GM12878 (cell line): ENCODE data around the gene MPHOSPH8. TPM values are rescaled to one million over a fixed set of nuclear protein-coding genes. Genes with fewer than 3 reads are reported as not detected.

Experiments
- ATAC-seq: fragments of 200-7000 bp; cut with Tn5 transposase; 3 replicates; pipeline ENCODE4 v1.9.1; 2020; ENCODE audit warnings: mild to moderate bottlenecking, moderate library complexity
- BruUV-seq: library from RNA; stranded (reverse); fragments of 400-500 nt; replicated peaks from 2 replicates; lab custom pipeline; 2021; lab: Mats Ljungman, UMichigan
- CTCF ChIA-PET: fragments of 300-600 bp; sonication (Branson Sonifier 250); formaldehyde crosslinking; extraction: SDS; loops from one replicate; lab custom pipeline; 2021; ENCODE audit warnings: inconsistent platforms; lab: Yijun Ruan, JAX
- POLR2A ChIA-PET: fragments of 350-600 bp; formaldehyde crosslinking; extraction: SDS; loops from one replicate; lab custom pipeline; 2021; ENCODE audit warnings: inconsistent platforms; lab: Charles Lee
- RAD21 ChIA-PET: fragments of 300-600 bp; sonication (Branson Sonifier 250); formaldehyde crosslinking; loops from one replicate; lab custom pipeline; 2023; ENCODE audit warnings: antibody characterized with exemption; ENCODE audit not compliant: unreplicated experiment; lab: Charles Lee
- SMC1A ChIA-PET: fragments of 300-600 bp; sonication (Branson Sonifier 250); formaldehyde crosslinking; loops from one replicate; lab custom pipeline; 2023; ENCODE audit not compliant: unreplicated experiment, uncharacterized antibody; lab: Charles Lee
- DNase-seq: peaks from one replicate; pipeline ENCODE4 v3.0.0-alpha.2; 2011; ENCODE audit warnings: low read depth, low spot score
- FAIRE-seq: peaks from 3 replicates; lab custom pipeline; 2011; peaks lifted over from hg19 to GRCh38; lab: Jason Lieb, UNC
- H2AFZ ChIP-seq: 2 replicates; pipeline ENCODE4 v1.6.0; 2011; ENCODE audit warnings: low read depth, low read length, control low read depth; ENCODE audit not compliant: control insufficient read depth
- H3K27ac ChIP-seq: 2 replicates; pipeline ENCODE4 v1.5.1; 2011; ENCODE audit warnings: control low read depth; ENCODE audit not compliant: control insufficient read depth, insufficient read depth
- H3K27me3 ChIP-seq, 2 experiments: replicated peaks in 1 of 2; 2 replicates each; pipeline versions ENCODE4 v1.6.0 to v1.6.1; 2011; ENCODE audit warnings: low read length in 1 of 2; ENCODE audit not compliant: control insufficient read depth in 2 of 2, insufficient read depth in 2 of 2
- H3K36me3 ChIP-seq, 2 experiments: 2 replicates each; pipeline ENCODE4 v1.5.1; 2011; ENCODE audit warnings: low read length in 1 of 2; ENCODE audit not compliant: control insufficient read depth in 2 of 2, insufficient read depth in 2 of 2
- H3K4me1 ChIP-seq: 2 replicates; pipeline ENCODE4 v1.6.1; 2011; ENCODE audit warnings: mild to moderate bottlenecking, low read length, moderate library complexity, mixed read lengths; ENCODE audit not compliant: control insufficient read depth, insufficient read depth
- H3K4me2 ChIP-seq: 2 replicates; pipeline ENCODE4 v1.6.0; 2011; ENCODE audit warnings: control low read depth; ENCODE audit not compliant: control insufficient read depth, insufficient read depth
- H3K4me3 ChIP-seq: fragments of 200-600 bp; sonication (generic); 2 replicates; pipeline ENCODE4 v1.5.1; 2016
- H3K79me2 ChIP-seq: 2 replicates; pipeline ENCODE4 v1.6.0; 2011; ENCODE audit warnings: low read length; ENCODE audit not compliant: control insufficient read depth, insufficient read depth
- H3K9ac ChIP-seq: 2 replicates; pipeline ENCODE4 v1.8.0; 2011; ENCODE audit warnings: low read length, control low read depth, mixed read lengths; ENCODE audit not compliant: control insufficient read depth, insufficient read depth
- H3K9me3 ChIP-seq: replicated peaks from 3 replicates; pipeline ENCODE4 v1.5.1; 2011; ENCODE audit warnings: mild to moderate bottlenecking, low read length; ENCODE audit not compliant: control insufficient read depth, insufficient read depth
- H4K20me1 ChIP-seq: 2 replicates; pipeline ENCODE4 v1.6.0; 2011; ENCODE audit not compliant: control insufficient read depth, insufficient read depth
- CBFB ChIP-seq: IDR thresholded peaks from 2 replicates; pipeline ENCODE4 v1.6.1; 2016; ENCODE audit warnings: antibody characterized with exemption, low read depth
- NR2F1 ChIP-seq: fragments of 450-650 bp; conservative IDR thresholded peaks from 2 replicates; pipeline ENCODE4 v1.6.1; 2017; ENCODE audit warnings: mild to moderate bottlenecking
- PAX5 ChIP-seq: IDR thresholded peaks from 2 replicates; pipeline ENCODE4 v1.6.1; 2011; ENCODE audit warnings: low read depth, low read length, borderline replicate concordance
- POU2F2 ChIP-seq: IDR thresholded peaks from 3 replicates; pipeline ENCODE4 v1.6.1; 2011; ENCODE audit warnings: low read depth, mild to moderate bottlenecking, low read length, borderline replicate concordance
- SREBF2 ChIP-seq: IDR thresholded peaks from 2 replicates; pipeline ENCODE4 v1.6.1; 2012; ENCODE audit warnings: mild to moderate bottlenecking, low read length
- WGBS: methylation state at CpG from one replicate; pipeline ENCODE4 v1.1.6; 2016; ENCODE audit warnings: low lambda C conversion rate; ENCODE audit not compliant: insufficient replicate concordance, insufficient coverage; ENCODE audit errors: missing lambda C conversion rate; 5-methylcytosine and 5-hydroxymethylcytosine counted together
- in situ Hi-C: fragments of 300-500 bp; cut with MboI; formaldehyde crosslinking; loops from 9 replicates; pipeline ENCODE4 v1.14.3; 2018; ENCODE audit warnings: mixed read lengths
- intact Hi-C: fragments of 100-400 bp; cut with micrococcal nuclease; formaldehyde crosslinking; loops from one replicate; pipeline ENCODE4 v1.14.2; 2022; ENCODE audit not compliant: unreplicated experiment
- polyA plus RNA-seq, 11 experiments: library from polyadenylated mRNA; depleted of rRNA in 4 of 11; unstranded in 6 of 11; stranded (reverse) in 5 of 11; fragments of >200 nt; fragmentation: Nextera tagmentation in 4 of 11; fragmentation: Illumina TruSeq in 1 of 11; extraction: Ambion mirVana in 4 of 11; extraction: Trizol in 1 of 11; gene quantifications; 1 replicate in 1 of 11; 2 replicates in 10 of 11; pipeline versions ENCODE4 v1.2.1 to v1.2.3, GENCODE V29; 2011 to 2016; ENCODE audit warnings: inconsistent platforms in 2 of 11, missing spikeins in 2 of 11, low read depth in 1 of 11
- total RNA-seq, 4 experiments: library from RNA; depleted of rRNA in 3 of 4; stranded (reverse); fragments of >200 nt in 3 of 4; fragmentation: Illumina TruSeq in 1 of 4; extraction: Trizol in 1 of 4; gene quantifications; 2 replicates each; pipeline versions ENCODE4 v1.2.1 to v1.2.3, GENCODE V29; 2013 to 2021
- TF ChIP-seq, protein P1 (sequence below): fragments of 450-650 bp; formaldehyde crosslinking; IDR thresholded peaks from 2 replicates; pipeline ENCODE4 v1.5.0; 2022; ENCODE audit warnings: mild to moderate bottlenecking, missing genetic modification characterization

MPHOSPH8 gene
- total and polyA plus RNA-seq, 10 of the 15 experiments (the other 5 are each of a cell fraction or from before 2014, with no cell fraction given): 15.9 to 34.9 (median 26.9) TPM

DNA sequence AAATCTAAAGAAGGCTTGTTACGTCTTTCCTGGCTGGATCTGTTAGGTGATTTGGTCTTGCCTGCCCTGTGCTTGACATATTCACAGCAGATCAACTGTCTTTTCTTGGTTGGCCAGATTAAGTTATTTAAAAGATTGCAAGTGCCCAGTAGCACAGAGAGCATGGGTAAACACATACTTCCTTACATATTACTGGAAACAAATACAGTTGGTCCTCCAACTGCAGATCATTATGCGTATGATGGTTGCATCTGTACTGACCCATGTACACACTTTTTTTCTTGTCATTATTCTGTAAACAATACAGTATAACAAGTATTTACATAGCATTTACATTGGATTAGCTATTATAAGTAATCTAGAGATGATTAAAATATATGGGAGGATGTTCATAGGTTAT is 9.2 kb upstream of the MPHOSPH8 start:
- H3K27ac ChIP-seq: no peak overlapping the region
- DNase-seq (no peak), FAIRE-seq (peak; percentile 56), ATAC-seq (no peak)
- H3K4me1 ChIP-seq: no peaks in the 10 kb centered on the region
- no peaks in the 10 kb centered on the region for H3K27me3 ChIP-seq
- no peak for TF ChIP-seq PAX5
- no peak for TF ChIP-seq POU2F2
- TF ChIP-seq CBFB: no peak
- TF ChIP-seq, protein P1, sequence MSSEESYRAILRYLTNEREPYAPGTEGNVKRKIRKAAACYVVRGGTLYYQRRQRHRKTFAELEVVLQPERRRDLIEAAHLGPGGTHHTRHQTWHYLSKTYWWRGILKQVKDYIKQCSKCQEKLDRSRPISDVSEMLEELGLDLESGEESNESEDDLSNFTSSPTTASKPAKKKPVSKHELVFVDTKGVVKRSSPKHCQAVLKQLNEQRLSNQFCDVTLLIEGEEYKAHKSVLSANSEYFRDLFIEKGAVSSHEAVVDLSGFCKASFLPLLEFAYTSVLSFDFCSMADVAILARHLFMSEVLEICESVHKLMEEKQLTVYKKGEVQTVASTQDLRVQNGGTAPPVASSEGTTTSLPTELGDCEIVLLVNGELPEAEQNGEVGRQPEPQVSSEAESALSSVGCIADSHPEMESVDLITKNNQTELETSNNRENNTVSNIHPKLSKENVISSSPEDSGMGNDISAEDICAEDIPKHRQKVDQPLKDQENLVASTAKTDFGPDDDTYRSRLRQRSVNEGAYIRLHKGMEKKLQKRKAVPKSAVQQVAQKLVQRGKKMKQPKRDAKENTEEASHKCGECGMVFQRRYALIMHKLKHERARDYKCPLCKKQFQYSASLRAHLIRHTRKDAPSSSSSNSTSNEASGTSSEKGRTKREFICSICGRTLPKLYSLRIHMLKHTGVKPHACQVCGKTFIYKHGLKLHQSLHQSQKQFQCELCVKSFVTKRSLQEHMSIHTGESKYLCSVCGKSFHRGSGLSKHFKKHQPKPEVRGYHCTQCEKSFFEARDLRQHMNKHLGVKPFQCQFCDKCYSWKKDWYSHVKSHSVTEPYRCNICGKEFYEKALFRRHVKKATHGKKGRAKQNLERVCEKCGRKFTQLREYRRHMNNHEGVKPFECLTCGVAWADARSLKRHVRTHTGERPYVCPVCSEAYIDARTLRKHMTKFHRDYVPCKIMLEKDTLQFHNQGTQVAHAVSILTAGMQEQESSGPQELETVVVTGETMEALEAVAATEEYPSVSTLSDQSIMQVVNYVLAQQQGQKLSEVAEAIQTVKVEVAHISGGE (CRISPR knock-in tag): no peak
- TF ChIP-seq NR2F1: no peak
- no peak for TF ChIP-seq SREBF2
- no peak overlapping the region for H3K9ac ChIP-seq
- ChIA-PET CTCF (no interaction called here), SMC1A (interaction anchor here (0.8 kb wide), 1 partner anchor 13 kb away, joined by 4 read pairs; no protein-coding TSS in a partner anchor), POLR2A (interaction anchor here (0.6 kb wide), 2 partner anchors 8 to 9 kb away, joined by 3 read pairs; partner anchors contain the start of gene MPHOSPH8), RAD21 (no interaction called here)
- no peak overlapping the region for H3K4me2 ChIP-seq
- BruUV-seq: no TSS peak
- no peak overlapping the region for H2AFZ ChIP-seq
- intact Hi-C loops: no loop called here
- H4K20me1 ChIP-seq: no peaks in the 10 kb centered on the region
- peaks cover under 1% of the 10 kb centered on the region for H3K79me2 ChIP-seq
- 48% methylated on average over 2 of the region's 2 CpGs for whole genome bisulfite sequencing
- no peaks in the 10 kb centered on the region for H3K9me3 ChIP-seq
- no peaks in the 10 kb centered on the region; a peak in 2 of 4 replicates for H3K36me3 ChIP-seq
- no peak overlapping the region for H3K4me3 ChIP-seq
- in situ Hi-C loops: no loop called here
